A673 (cell line): Measurements from ENCODE around the gene LRIG3. TPM values are rescaled to one million over a fixed set of nuclear protein-coding genes. Genes with fewer than 3 reads are reported as not detected.

Experiments used
- BruUV-seq: library from RNA; stranded (reverse); fragments of 400-500 nt; replicated peaks from 2 replicates; lab custom pipeline; 2021; lab: Mats Ljungman, UMichigan
- CTCF ChIA-PET: fragments of 300-600 bp; sonication (Branson Sonifier 250); formaldehyde crosslinking; loops from one replicate; lab custom pipeline; 2022; ENCODE audit warnings: antibody characterized with exemption; lab: Charles Lee
- POLR2A ChIA-PET: fragments of 300-600 bp; sonication (Branson Sonifier 250); formaldehyde crosslinking; loops from one replicate; lab custom pipeline; 2022; ENCODE audit warnings: antibody characterized with exemption; ENCODE audit not compliant: low non-redundant PET; lab: Charles Lee
- DNase-seq: peaks from one replicate; pipeline ENCODE4 v3.0.0-alpha.2; 2015; ENCODE audit warnings: low spot score
- H3K27ac ChIP-seq: fragments of 200-600 bp; sonication (generic); 2 replicates; pipeline ENCODE4 v1.5.1; 2016; ENCODE audit warnings: mixed run types, low read depth, mild to moderate bottlenecking, mixed read lengths, antibody characterized with exemption, low read length; ENCODE audit not compliant: poor library complexity, severe bottlenecking
- H3K27me3 ChIP-seq: fragments of 200-600 bp; sonication (generic); replicated peaks from 2 replicates; pipeline ENCODE4 v1.6.1; 2017; ENCODE audit warnings: mixed run types, low read depth, mild to moderate bottlenecking, mixed read lengths, antibody characterized with exemption, low read length; ENCODE audit not compliant: insufficient read depth, poor library complexity
- H3K36me3 ChIP-seq: fragments of 200-600 bp; sonication (generic); 2 replicates; pipeline ENCODE4 v1.6.1; 2016; ENCODE audit warnings: mixed run types, mild to moderate bottlenecking, mixed read lengths, antibody characterized with exemption, low read length; ENCODE audit not compliant: insufficient read depth, poor library complexity, severe bottlenecking
- H3K4me1 ChIP-seq: fragments of 200-600 bp; sonication (generic); 2 replicates; pipeline ENCODE4 v1.6.1; 2017; ENCODE audit warnings: mixed run types, mild to moderate bottlenecking, mixed read lengths, antibody characterized with exemption, low read length; ENCODE audit not compliant: insufficient read depth, poor library complexity, severe bottlenecking
- H3K4me3 ChIP-seq: fragments of 200-600 bp; sonication (generic); 2 replicates; pipeline ENCODE4 v1.5.1; 2016; ENCODE audit warnings: low read depth, mixed run types, mild to moderate bottlenecking, mixed read lengths, low read length; ENCODE audit not compliant: poor library complexity, severe bottlenecking
- H3K9me3 ChIP-seq: fragments of 200-600 bp; sonication (generic); 2 replicates; pipeline ENCODE4 v1.6.1; 2016; ENCODE audit warnings: mixed run types, low read depth, mild to moderate bottlenecking, mixed read lengths, antibody characterized with exemption, low read length; ENCODE audit not compliant: poor library complexity, severe bottlenecking
- EZH2 ChIP-seq: fragments of 200-600 bp; sonication (generic); IDR thresholded peaks from 2 replicates; pipeline ENCODE4 v1.6.1; 2017; ENCODE audit warnings: borderline replicate concordance, low read depth, mild to moderate bottlenecking, mixed read lengths, antibody characterized with exemption, low read length; ENCODE audit not compliant: poor library complexity, severe bottlenecking
- intact Hi-C: fragments of 100-400 bp; cut with micrococcal nuclease; formaldehyde crosslinking; loops from one replicate; pipeline ENCODE4 v1.10.0; 2022; ENCODE audit not compliant: unreplicated experiment
- total RNA-seq: library from RNA; stranded (reverse); gene quantifications from 2 replicates; pipeline ENCODE4 v1.2.3, GENCODE V29; 2021
- TF ChIP-seq, protein P1 (sequence below): fragments of 300-800, 200-600 bp; sonication (generic); conservative IDR thresholded peaks from 2 replicates; pipeline ENCODE4 v1.5.1; 2017; ENCODE audit warnings: low read depth, mild to moderate bottlenecking, antibody characterized with exemption, low read length, moderate library complexity, mixed read lengths

The LRIG3 gene
- total RNA-seq, 1 experiment from 2014 or later = 13.4 TPM

DNA sequence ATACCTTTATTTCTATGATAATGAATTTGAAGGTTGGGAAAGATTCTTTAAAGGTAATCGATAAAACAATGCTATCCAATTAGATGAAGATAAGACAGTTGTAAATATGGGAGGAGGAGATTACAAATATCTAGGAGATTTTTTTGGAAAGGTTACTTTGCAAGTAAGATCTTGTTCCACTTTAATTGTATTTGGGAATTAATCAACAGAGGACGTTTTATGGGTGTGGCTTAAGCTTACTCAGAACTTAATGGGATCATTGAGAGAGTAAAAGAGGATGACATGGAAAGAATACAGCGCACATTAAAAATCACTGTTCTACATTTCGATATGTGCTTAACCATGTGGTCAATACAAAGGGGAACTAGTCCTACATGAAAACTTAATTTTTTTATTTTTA lies 3.5 kb upstream of the LRIG3 start:
- ChIA-PET CTCF (no interaction called here), POLR2A (no interaction called here)
- Histone ChIP-seq H3K27ac (no peak overlapping the region), H3K4me1 (no peaks in the 10 kb centered on the region), H3K36me3 (no peaks in the 10 kb centered on the region), H3K27me3 (no peaks in the 10 kb centered on the region), H3K9me3 (no peaks in the 10 kb centered on the region), H3K4me3 (no peak overlapping the region)
- no peak for TF ChIP-seq EZH2
- TF ChIP-seq, protein P1, sequence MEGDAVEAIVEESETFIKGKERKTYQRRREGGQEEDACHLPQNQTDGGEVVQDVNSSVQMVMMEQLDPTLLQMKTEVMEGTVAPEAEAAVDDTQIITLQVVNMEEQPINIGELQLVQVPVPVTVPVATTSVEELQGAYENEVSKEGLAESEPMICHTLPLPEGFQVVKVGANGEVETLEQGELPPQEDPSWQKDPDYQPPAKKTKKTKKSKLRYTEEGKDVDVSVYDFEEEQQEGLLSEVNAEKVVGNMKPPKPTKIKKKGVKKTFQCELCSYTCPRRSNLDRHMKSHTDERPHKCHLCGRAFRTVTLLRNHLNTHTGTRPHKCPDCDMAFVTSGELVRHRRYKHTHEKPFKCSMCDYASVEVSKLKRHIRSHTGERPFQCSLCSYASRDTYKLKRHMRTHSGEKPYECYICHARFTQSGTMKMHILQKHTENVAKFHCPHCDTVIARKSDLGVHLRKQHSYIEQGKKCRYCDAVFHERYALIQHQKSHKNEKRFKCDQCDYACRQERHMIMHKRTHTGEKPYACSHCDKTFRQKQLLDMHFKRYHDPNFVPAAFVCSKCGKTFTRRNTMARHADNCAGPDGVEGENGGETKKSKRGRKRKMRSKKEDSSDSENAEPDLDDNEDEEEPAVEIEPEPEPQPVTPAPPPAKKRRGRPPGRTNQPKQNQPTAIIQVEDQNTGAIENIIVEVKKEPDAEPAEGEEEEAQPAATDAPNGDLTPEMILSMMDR = no peak
- intact Hi-C loops = no loop called here
- DNase-seq = no peak
- no TSS peak for BruUV-seq

DNA sequence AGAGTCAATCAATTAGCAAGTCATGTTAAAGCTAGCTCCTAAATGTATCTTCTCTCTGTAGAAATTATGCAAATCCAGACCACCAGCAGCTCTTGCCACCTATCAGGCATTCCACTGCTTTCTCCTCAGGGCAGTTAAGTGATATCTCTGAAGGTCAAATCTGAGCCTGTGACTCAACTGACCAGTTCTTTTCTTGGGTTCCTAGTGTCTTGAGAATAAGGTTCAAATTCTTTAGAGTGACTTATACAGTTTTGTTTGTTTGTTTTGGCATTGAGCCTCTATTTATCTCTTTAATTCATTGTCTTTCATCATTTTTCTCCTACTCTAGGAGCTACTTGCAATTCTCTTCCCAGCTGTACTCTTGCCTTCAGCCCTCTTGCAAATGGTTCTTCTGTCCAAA lies 2.5 kb upstream of the LRIG3 start:
- no peaks in the 10 kb centered on the region for H3K36me3 ChIP-seq
- H3K9me3 ChIP-seq = no peaks in the 10 kb centered on the region
- no peak overlapping the region for H3K4me3 ChIP-seq
- H3K27ac ChIP-seq = no peak overlapping the region
- intact Hi-C loops = no loop called here
- POLR2A ChIA-PET = no interaction called here
- TF ChIP-seq, protein P1 = no peak
- no peak for TF ChIP-seq EZH2
- CTCF ChIA-PET = no interaction called here
- no peak for DNase-seq
- peaks cover 7% of the 10 kb centered on the region for H3K4me1 ChIP-seq
- no peaks in the 10 kb centered on the region for H3K27me3 ChIP-seq
- no TSS peak for BruUV-seq

DNA sequence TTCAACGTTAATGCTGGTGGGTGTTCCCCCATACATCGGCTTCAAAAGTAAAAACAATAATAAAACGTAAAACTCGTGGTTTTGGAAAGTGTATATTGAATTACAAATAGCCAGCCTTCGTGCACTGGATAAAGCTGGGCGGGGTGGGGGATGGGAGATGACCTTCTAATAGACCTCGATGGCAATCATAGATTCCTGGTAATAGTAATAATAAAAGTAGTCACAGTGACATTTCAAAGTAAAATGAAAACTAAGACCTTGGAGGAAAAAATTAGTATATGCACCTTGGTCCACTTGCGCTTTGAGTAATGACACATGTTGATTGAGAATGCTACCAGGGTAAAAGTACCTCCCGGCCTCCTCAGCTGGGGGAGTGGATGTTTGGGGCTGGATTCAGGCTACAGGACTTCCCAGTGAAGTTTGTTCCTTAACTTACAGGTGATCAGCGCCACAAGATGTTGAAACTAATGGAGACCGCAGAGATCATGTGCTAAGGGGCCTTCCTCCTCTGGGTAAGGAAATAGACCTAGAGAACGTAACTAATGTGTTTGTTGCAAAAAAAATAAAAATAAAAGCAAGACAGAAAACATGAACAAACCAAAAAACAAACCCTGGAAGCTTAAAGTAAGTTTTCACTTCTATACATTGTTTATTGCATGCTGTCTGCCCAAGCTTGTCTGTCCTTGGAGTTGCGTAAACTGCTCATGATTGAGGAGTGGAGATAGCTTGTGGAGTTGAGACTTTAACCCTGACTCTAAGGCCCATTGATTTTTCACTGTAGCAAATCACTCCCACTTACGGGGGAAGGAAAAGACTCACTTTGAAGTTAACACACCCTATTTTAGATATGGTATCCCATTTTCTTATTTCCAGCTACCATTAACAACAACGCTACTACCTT lies 907 bp upstream of the LRIG3 start:
- POLR2A ChIA-PET = no interaction called here
- CTCF ChIA-PET = no interaction called here
- H3K36me3 ChIP-seq = no peaks in the 10 kb centered on the region
- BruUV-seq = no TSS peak
- peak overlapping the region; percentile 67 for H3K4me3 ChIP-seq
- H3K27ac ChIP-seq = no peak overlapping the region
- TF ChIP-seq, protein P1 = no peak
- TF ChIP-seq EZH2 = no peak
- DNase-seq = no peak
- no peaks in the 10 kb centered on the region for H3K9me3 ChIP-seq
- intact Hi-C loops = no loop called here
- no peaks in the 10 kb centered on the region for H3K27me3 ChIP-seq
- peaks cover 13% of the 10 kb centered on the region for H3K4me1 ChIP-seq
